ENCODE results near the gene GPT2.

GPT2 gene

DNA sequence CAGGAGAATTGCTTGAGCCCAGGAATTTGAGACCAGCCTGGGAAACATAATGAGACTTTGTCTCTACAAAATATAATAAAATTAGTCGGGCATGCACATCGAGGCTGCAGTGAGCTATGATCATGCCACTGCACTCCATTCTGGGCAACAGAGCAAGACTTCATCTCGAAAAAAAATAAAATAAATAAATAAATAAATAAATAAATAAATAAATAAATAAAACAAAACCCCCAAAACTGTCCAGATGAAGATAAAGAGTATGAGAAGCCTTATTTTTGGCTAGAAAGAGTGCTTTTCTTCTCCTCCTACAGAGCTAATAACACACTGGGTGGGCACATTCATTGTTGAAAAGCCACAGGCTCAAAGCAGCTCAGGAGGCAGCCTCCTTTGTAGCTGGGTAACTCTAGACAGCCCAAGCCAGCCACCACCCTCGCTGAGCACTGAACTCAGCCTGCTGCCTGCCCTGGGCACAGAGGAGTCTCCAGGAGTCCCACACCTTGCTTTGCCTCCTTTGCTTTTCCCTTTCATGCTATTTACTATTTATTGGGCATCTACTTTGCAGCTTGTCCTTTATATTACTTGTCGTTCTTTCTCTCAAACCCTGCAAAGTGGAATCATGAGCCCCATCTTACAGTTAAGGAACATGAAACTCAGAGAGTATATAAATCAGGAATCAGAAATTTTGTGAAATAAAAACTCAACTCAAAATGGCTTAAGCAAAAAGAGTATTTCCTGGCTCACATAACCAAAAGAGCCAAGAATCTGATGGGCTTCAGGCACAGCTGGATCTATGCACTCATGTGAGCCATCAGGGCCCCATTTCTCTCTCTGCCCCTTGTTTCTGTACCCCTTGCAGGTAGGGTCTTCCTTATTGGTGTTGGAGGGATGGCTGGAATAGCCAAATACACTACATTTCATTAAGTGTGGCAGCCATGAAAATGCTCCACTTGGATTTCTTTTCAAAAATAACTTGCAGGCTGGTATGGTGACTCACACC lies 35.1 kb upstream of the GPT2 start:
- Histone ChIP-seq H3K27me3 (ENCODE audit: control insufficient read depth in 5 of 5, insufficient read depth in 4 of 5, low read length in 5 of 5) (peaks cover 3 to 12% (median 5%) of the 10 kb centered on the region in 5 donors), H3K27ac (ENCODE audit: low read depth, low read length) (no peak overlapping the region), H3K9me3 (ENCODE audit: control insufficient read depth in 5 of 5, low read length in 5 of 5) (peaks cover 0 to under 1% (median 0%) of the 10 kb centered on the region in 5 donors), H3K4me3 (ENCODE audit: low read depth in 1 of 5, low read length in 5 of 5) (no peak overlapping the region), H3K36me3 (ENCODE audit: control insufficient read depth in 5 of 5, insufficient read depth in 5 of 5, low read length in 5 of 5) (no peaks in the 10 kb centered on the region), H3K9ac (ENCODE audit: low read length in 5 of 5) (no peak overlapping the region), H3K4me1 (ENCODE audit: control insufficient read depth in 5 of 5, insufficient read depth in 5 of 5, low read length in 5 of 5) (peaks cover 0 to 4% (median 3%) of the 10 kb centered on the region in 5 donors)

- H3K36me3 ChIP-seq (ENCODE audit: control insufficient read depth in 5 of 5, insufficient read depth in 5 of 5, low read length in 5 of 5): no peaks in the 10 kb centered on the region
- H3K9ac ChIP-seq (ENCODE audit: low read length in 5 of 5): no peak overlapping the region
- H3K27me3 ChIP-seq (ENCODE audit: control insufficient read depth in 5 of 5, insufficient read depth in 4 of 5, low read length in 5 of 5): peaks cover 0 to 4% (median 0%) of the 10 kb centered on the region in 5 donors
- H3K4me1 ChIP-seq (ENCODE audit: control insufficient read depth in 5 of 5, insufficient read depth in 5 of 5, low read length in 5 of 5): no peaks in the 10 kb centered on the region
- H3K4me3 ChIP-seq (ENCODE audit: low read depth in 1 of 5, low read length in 5 of 5): no peak overlapping the region
- no peaks in the 10 kb centered on the region for H3K9me3 ChIP-seq (ENCODE audit: control insufficient read depth in 5 of 5, low read length in 5 of 5)
- no peak overlapping the region for H3K27ac ChIP-seq (ENCODE audit: low read depth, low read length)
Observed at GRCh38 chr16:46850619-46851555, 33.3 kb upstream of the GPT2 start.

DNA sequence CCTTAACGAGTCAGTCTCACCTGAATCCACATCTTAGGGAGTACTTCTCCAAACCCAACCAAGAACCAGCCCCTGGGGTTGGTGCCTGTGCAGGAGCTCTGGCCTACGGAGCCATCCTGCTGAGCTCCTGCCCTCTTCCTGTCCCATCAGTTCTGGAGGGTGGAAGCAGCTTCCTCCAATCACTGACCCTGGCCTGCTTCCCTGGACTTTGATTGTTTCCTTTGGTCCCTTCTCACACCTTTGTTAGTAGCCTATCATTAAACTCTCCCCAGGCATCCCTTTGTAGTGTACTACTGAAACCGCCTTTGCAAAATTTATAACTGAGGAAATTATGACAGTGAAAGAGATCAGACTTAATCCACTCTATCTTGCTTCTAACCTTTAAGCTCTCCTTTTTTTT lies 32.0 kb upstream of the GPT2 start:
- H3K4me3 ChIP-seq (ENCODE audit: low read depth in 1 of 5, low read length in 5 of 5): no peak overlapping the region
- H3K36me3 ChIP-seq (ENCODE audit: control insufficient read depth in 5 of 5, insufficient read depth in 5 of 5, low read length in 5 of 5): no peaks in the 10 kb centered on the region
- no peak overlapping the region for H3K27ac ChIP-seq (ENCODE audit: low read depth, low read length)
- H3K9ac ChIP-seq (ENCODE audit: low read length in 5 of 5): no peak overlapping the region
- H3K4me1 ChIP-seq (ENCODE audit: control insufficient read depth in 5 of 5, insufficient read depth in 5 of 5, low read length in 5 of 5): peaks cover 0 to 1% (median 0%) of the 10 kb centered on the region in 5 donors
- no peaks in the 10 kb centered on the region for H3K27me3 ChIP-seq (ENCODE audit: control insufficient read depth in 5 of 5, insufficient read depth in 4 of 5, low read length in 5 of 5)
- no peaks in the 10 kb centered on the region for H3K9me3 ChIP-seq (ENCODE audit: control insufficient read depth in 5 of 5, low read length in 5 of 5)

DNA sequence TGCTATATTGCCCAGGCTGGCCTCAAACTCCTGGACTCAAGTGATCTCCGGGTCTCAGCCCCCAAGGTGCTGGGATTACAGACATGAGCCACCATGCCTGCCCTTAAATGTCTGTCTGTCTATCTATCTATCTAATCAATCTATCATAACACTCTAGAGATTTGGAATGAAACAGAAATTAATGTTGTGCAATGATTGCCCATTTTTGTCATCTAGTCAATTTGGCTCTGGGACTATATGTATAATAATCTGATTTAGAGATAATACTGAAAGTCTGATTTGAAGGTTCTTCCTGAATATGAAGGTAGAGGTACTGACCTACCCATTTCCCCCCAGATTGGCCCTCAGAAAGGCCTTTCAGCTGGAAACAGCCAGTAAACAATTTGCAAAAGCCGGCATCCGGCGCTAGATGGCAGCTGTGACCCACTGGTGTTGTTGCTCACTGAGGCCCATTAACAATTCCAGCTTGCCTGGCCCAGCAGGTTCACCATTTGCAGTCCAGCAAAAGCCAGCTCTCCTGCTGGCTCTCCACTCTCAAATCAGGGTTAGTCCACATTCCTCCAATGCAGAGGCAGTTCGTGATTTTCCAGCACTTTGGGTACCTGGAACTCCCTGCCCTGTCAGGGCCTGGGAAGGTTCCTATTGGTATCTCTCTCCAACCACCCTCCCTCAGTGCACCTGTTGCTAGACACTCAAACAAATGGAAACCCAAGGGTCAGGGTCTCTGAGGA lies 30.3 kb upstream of the GPT2 start:
- Histone ChIP-seq H3K9me3 (ENCODE audit: control insufficient read depth in 5 of 5, low read length in 5 of 5) (no peaks in the 10 kb centered on the region), H3K4me3 (ENCODE audit: low read depth in 1 of 5, low read length in 5 of 5) (no peak overlapping the region), H3K36me3 (ENCODE audit: control insufficient read depth in 5 of 5, insufficient read depth in 5 of 5, low read length in 5 of 5) (no peaks in the 10 kb centered on the region), H3K4me1 (ENCODE audit: control insufficient read depth in 5 of 5, insufficient read depth in 5 of 5, low read length in 5 of 5) (peaks cover 0 to 4% (median 0%) of the 10 kb centered on the region in 5 donors), H3K27ac (ENCODE audit: low read depth, low read length) (no peak overlapping the region), H3K27me3 (ENCODE audit: control insufficient read depth in 5 of 5, insufficient read depth in 4 of 5, low read length in 5 of 5) (no peaks in the 10 kb centered on the region), H3K9ac (ENCODE audit: low read length in 5 of 5) (no peak overlapping the region)

DNA sequence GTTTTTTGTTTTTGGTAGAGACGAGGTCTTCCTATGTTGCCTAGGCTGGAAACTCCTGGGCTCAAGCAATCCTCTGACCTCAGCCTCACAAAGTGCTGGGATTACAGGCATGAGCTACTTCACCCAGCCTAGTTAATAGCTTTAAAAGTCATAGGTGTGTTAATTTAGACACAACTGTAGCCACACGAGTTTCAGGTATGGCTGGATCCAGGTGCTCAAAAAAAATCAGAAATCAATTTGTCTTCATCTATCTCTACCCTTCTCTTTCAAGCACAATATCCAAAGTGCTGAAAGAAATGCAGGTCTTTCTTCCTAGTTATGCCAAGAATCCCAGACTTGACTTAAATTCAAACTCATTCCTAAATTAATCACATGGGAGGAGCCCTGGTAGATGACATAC lies 29.3 kb upstream of the GPT2 start:
- Histone ChIP-seq H3K27me3 (ENCODE audit: control insufficient read depth in 5 of 5, insufficient read depth in 4 of 5, low read length in 5 of 5) (no peaks in the 10 kb centered on the region), H3K4me1 (ENCODE audit: control insufficient read depth in 5 of 5, insufficient read depth in 5 of 5, low read length in 5 of 5) (peaks cover 0 to 4% (median 0%) of the 10 kb centered on the region in 5 donors), H3K9ac (ENCODE audit: low read length in 5 of 5) (no peak overlapping the region), H3K36me3 (ENCODE audit: control insufficient read depth in 5 of 5, insufficient read depth in 5 of 5, low read length in 5 of 5) (no peaks in the 10 kb centered on the region), H3K27ac (ENCODE audit: low read depth, low read length) (no peak overlapping the region), H3K4me3 (ENCODE audit: low read depth in 1 of 5, low read length in 5 of 5) (no peak overlapping the region), H3K9me3 (ENCODE audit: control insufficient read depth in 5 of 5, low read length in 5 of 5) (no peaks in the 10 kb centered on the region)

DNA sequence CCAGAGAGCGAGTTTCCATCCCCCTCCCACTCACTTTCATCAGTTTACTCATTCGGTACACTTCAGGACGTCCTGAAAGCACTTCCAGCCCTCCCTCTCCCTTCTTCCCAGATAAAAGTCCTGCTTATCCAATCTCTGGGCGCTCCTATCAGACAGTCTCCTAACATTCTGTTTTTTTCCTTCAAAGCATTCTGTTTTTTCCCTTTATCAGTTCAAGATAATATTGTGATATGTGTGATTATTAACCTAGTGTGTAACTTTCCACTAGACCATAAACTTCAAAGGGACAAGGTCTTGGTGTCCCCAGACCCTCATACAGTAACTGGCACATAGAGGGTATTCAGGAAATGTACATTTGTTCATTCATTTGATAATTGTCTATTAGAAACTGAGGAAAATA lies 28.8 kb upstream of the GPT2 start:
- no peak overlapping the region for H3K27ac ChIP-seq (ENCODE audit: low read depth, low read length)
- no peaks in the 10 kb centered on the region for H3K36me3 ChIP-seq (ENCODE audit: control insufficient read depth in 5 of 5, insufficient read depth in 5 of 5, low read length in 5 of 5)
- no peak overlapping the region for H3K4me3 ChIP-seq (ENCODE audit: low read depth in 1 of 5, low read length in 5 of 5)
- H3K9me3 ChIP-seq (ENCODE audit: control insufficient read depth in 5 of 5, low read length in 5 of 5): no peaks in the 10 kb centered on the region
- peaks cover 0 to 4% (median 0%) of the 10 kb centered on the region in 5 donors for H3K4me1 ChIP-seq (ENCODE audit: control insufficient read depth in 5 of 5, insufficient read depth in 5 of 5, low read length in 5 of 5)
- no peaks in the 10 kb centered on the region for H3K27me3 ChIP-seq (ENCODE audit: control insufficient read depth in 5 of 5, insufficient read depth in 4 of 5, low read length in 5 of 5)
- no peak overlapping the region for H3K9ac ChIP-seq (ENCODE audit: low read length in 5 of 5)

- H3K9me3 ChIP-seq (ENCODE audit: control insufficient read depth in 5 of 5, low read length in 5 of 5): no peaks in the 10 kb centered on the region
- peaks cover 0 to 4% (median 0%) of the 10 kb centered on the region in 5 donors for H3K4me1 ChIP-seq (ENCODE audit: control insufficient read depth in 5 of 5, insufficient read depth in 5 of 5, low read length in 5 of 5)
- H3K27me3 ChIP-seq (ENCODE audit: control insufficient read depth in 5 of 5, insufficient read depth in 4 of 5, low read length in 5 of 5): no peaks in the 10 kb centered on the region
- no peak overlapping the region for H3K4me3 ChIP-seq (ENCODE audit: low read depth in 1 of 5, low read length in 5 of 5)
- H3K9ac ChIP-seq (ENCODE audit: low read length in 5 of 5): no peak overlapping the region
- no peaks in the 10 kb centered on the region for H3K36me3 ChIP-seq (ENCODE audit: control insufficient read depth in 5 of 5, insufficient read depth in 5 of 5, low read length in 5 of 5)
- H3K27ac ChIP-seq (ENCODE audit: low read depth, low read length): no peak overlapping the region
Observed at GRCh38 chr16:46857368-46857945, 26.7 kb upstream of the GPT2 start.

DNA sequence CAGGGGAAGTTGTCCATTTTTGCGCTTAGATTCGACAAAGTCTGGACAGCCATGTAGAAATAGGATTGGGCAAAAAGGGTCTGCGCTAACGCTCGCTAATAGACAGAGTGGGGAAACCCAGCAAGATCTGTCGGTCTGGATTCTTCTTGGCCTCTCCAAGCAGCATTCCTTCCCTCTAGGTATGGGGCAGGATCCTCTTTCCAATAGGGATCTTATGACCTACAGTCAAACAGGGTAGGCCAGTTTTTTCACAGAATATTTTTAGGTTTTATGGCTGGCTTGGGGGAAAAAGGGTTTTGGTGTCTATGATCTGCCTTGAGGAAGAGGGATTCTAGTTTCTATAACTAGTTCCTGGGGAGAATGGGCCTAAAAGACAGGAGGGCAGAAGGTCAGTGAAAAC lies 26.0 kb upstream of the GPT2 start:
- no peak overlapping the region for H3K9ac ChIP-seq (ENCODE audit: low read length in 5 of 5)
- no peaks in the 10 kb centered on the region for H3K36me3 ChIP-seq (ENCODE audit: control insufficient read depth in 5 of 5, insufficient read depth in 5 of 5, low read length in 5 of 5)
- H3K4me3 ChIP-seq (ENCODE audit: low read depth in 1 of 5, low read length in 5 of 5): no peak overlapping the region
- peaks cover 0 to 4% (median 0%) of the 10 kb centered on the region in 5 donors for H3K4me1 ChIP-seq (ENCODE audit: control insufficient read depth in 5 of 5, insufficient read depth in 5 of 5, low read length in 5 of 5)
- H3K27ac ChIP-seq (ENCODE audit: low read depth, low read length): no peak overlapping the region
- H3K9me3 ChIP-seq (ENCODE audit: control insufficient read depth in 5 of 5, low read length in 5 of 5): no peaks in the 10 kb centered on the region
- no peaks in the 10 kb centered on the region for H3K27me3 ChIP-seq (ENCODE audit: control insufficient read depth in 5 of 5, insufficient read depth in 4 of 5, low read length in 5 of 5)

DNA sequence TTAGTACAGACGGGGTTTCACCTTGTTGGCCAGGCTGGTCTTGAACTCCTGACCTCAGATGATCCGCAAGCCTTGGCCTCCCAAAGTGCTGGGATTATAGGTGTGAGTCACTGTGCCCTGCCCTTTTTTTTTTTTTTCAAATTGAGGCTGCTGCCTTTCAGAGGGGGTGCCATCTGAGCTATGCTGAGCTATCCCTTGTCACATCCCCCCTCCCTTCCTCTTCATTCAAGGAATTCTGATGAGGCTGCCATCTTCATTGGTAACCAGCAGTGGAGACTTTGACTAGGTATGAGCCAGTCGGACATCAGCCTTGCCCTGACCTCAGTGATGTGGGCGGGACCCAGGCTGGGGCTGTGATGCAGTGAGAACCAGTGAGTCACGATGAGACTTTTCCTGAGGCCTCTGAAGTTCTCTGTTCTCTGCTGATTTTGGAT lies 24.4 kb upstream of the GPT2 start:
- Histone ChIP-seq H3K27ac (ENCODE audit: low read depth, low read length) (no peak overlapping the region), H3K4me3 (ENCODE audit: low read depth in 1 of 5, low read length in 5 of 5) (no peak overlapping the region), H3K27me3 (ENCODE audit: control insufficient read depth in 5 of 5, insufficient read depth in 4 of 5, low read length in 5 of 5) (no peaks in the 10 kb centered on the region), H3K9me3 (ENCODE audit: control insufficient read depth in 5 of 5, low read length in 5 of 5) (no peaks in the 10 kb centered on the region), H3K9ac (ENCODE audit: low read length in 5 of 5) (no peak overlapping the region), H3K36me3 (ENCODE audit: control insufficient read depth in 5 of 5, insufficient read depth in 5 of 5, low read length in 5 of 5) (no peaks in the 10 kb centered on the region), H3K4me1 (ENCODE audit: control insufficient read depth in 5 of 5, insufficient read depth in 5 of 5, low read length in 5 of 5) (peaks cover 0 to 4% (median 0%) of the 10 kb centered on the region in 5 donors)
